Heart right ventricle (tissue), 16 donors: Measurements from ENCODE around the gene MBOAT2. TPM values are rescaled to one million over a fixed set of nuclear protein-coding genes. Genes with fewer than 3 reads are reported as not detected.

Experiments
- ATAC-seq, 8 donors: fragments of 200-7000 bp; cut with Tn5 transposase; one replicate each; pipeline ENCODE4 v1.9.1; 2020; ENCODE audit warnings: mild to moderate bottlenecking in 8 of 8, moderate library complexity in 8 of 8, moderate number of reproducible peaks in 1 of 8
- DNase-seq, 2 donors: peaks; one replicate each; pipeline ENCODE4 v3.0.0-alpha.2; 2020
- H3K27ac ChIP-seq, 10 donors: fragments of 200-600 bp; sonication (generic) in 2 of 10; one replicate each; pipeline versions ENCODE4 v1.5.0 to v1.8.0; 2020 to 2022; ENCODE audit warnings: mild to moderate bottlenecking in 3 of 10
- H3K27me3 ChIP-seq, 7 donors: fragments of 200-600 bp; one replicate each; pipeline ENCODE4 v1.8.0; 2021 to 2022; ENCODE audit warnings: mild to moderate bottlenecking in 2 of 7
- H3K36me3 ChIP-seq, 9 donors: fragments of 200-600 bp; sonication (generic) in 1 of 9; one replicate each; pipeline versions ENCODE4 v1.5.0 to v1.8.0; 2020 to 2022; ENCODE audit warnings: mild to moderate bottlenecking in 2 of 9
- H3K4me1 ChIP-seq, 9 donors: fragments of 200-600 bp; sonication (generic) in 1 of 9; one replicate each; pipeline versions ENCODE4 v1.5.0 to v1.8.0; 2020 to 2022; ENCODE audit warnings: mild to moderate bottlenecking in 4 of 9
- H3K4me3 ChIP-seq, 10 donors: fragments of 200-600 bp; sonication (generic) in 2 of 10; one replicate each; pipeline versions ENCODE4 v1.5.0 to v1.8.0; 2020 to 2022; ENCODE audit warnings: mild to moderate bottlenecking in 7 of 10, moderate library complexity in 2 of 10
- H3K9me3 ChIP-seq, 11 donors: fragments of 200-600 bp in 10 of 11; sonication (generic) in 2 of 11; one replicate each; pipeline versions ENCODE4 v1.5.0 to v1.8.0; 2013 to 2022; ENCODE audit warnings: mild to moderate bottlenecking in 2 of 11, control low read depth in 1 of 11, moderate library complexity in 1 of 11
- CTCF ChIP-seq, 9 donors: fragments of 200-600 bp; sonication (generic) in 2 of 9; IDR thresholded peaks; one replicate each; pipeline versions ENCODE4 v1.5.0 to v1.8.0; 2021 to 2022; ENCODE audit warnings: antibody characterized with exemption in 9 of 9, mild to moderate bottlenecking in 5 of 9, moderate library complexity in 1 of 9
- WGBS, 2 donors: extraction: QIAGEN DNeasy Blood & Tissue Kit; methylation state at CpG; one replicate each; pipeline ENCODE4 v1.1.7; 2013; ENCODE audit warnings: inconsistent platforms in 1 of 2; 5-methylcytosine and 5-hydroxymethylcytosine counted together
- intact Hi-C, 10 donors: fragments of 100-400 bp; cut with DNase I; formaldehyde crosslinking; loops; one replicate each; pipeline versions ENCODE4 v1.11.1 to v1.14.2; 2022
- polyA plus RNA-seq, 2 donors: library from polyadenylated mRNA; stranded (reverse); fragments of 200-250 nt; gene quantifications; one replicate each; pipeline ENCODE4 v1.2.3, GENCODE V29; 2013
- total RNA-seq, 10 donors: library from RNA; stranded (reverse); fragmentation: NEBNext Ultra II Directional in 3 of 10; extraction: Animal tissue kit (Norgen Biotek cat#: 25700) in 3 of 10; gene quantifications; one replicate each; pipeline versions ENCODE4 v1.2.1 to v1.2.4, GENCODE V29; 2021 to 2023
- donor health status: Arrhythmogenic right ventricular cardiomyopathy.
- donor health status: ischemic (EF 13 %, LVEDD 7.1; RV severe dilation, severe dysfunction).
- donor health status: healthy with polysubstance abuse.
- donor health status: DM: no; HTN: yes; CAD: no.
- donor health status: DM: no; HTN: no; CAD: no.
- donor health status: ischemic (EF 25% LVEDD 6.9; RV normal size, moderate dysfunction).
- donor health status: ischemic (EF 25% LVEDD 5.7; RV mildly dilated, moderate dysfunction).
- donor health status: healthy.
- donor health status: DM: yes; HTN: yes; CAD: no.
- donor health status: Ischemic cardiomyopathy.
- donor health status: ischemic (EF 35%, LVEDD 5.7; RV mildly dilated, moderate dysfunction).
- donor health status: nonischemic (EF 11% LVEDD 7.7; RV severe dilation, severe dysfunction).
- donor health status: DM: yes; HTN: yes; CAD: no.
- donor health status: PGD.
- donor health status: ischemic (EF 29% LVEDD 5.4; RV normal size, mild dysfunction).
- donor health status: nonischemic (EF 23%, LVEDD 6.1; RV moderate dilation, normal function).

The MBOAT2 gene
- total and polyA plus RNA-seq, 12 donors = 6.3 to 35.3 (median 18.4) TPM

- 94% methylated on average over 6 of the region's 6 CpGs for WGBS, 2 donors
- TF ChIP-seq CTCF (IDR thresholded peaks at IDR 0.05) = no peak
- Histone ChIP-seq H3K27ac (no peak overlapping the region), H3K36me3 (no peaks in the 10 kb centered on the region), H3K4me3 (no peak overlapping the region), H3K9me3 (no peaks in the 10 kb centered on the region), H3K4me1 (peaks cover 0 to 16% (median 0%) of the 10 kb centered on the region in 9 donors), H3K27me3 (no peaks in the 10 kb centered on the region)
- DNase-seq (no peak), ATAC-seq (no peak)
- intact Hi-C loops = loop anchor here in 1 of 10 donors (10.0 kb wide), 1 partner anchor 100 kb away; no protein-coding TSS in a partner anchor
Observed at GRCh38 chr2:8994386-8994785, 9.1 kb downstream of the MBOAT2 start.

- no peaks in the 10 kb centered on the region for H3K9me3 ChIP-seq
- ATAC-seq (no peak), DNase-seq (no peak)
- intact Hi-C loops = loop anchor here in 1 of 10 donors (10.0 kb wide), 1 partner anchor 99 kb away; no protein-coding TSS in a partner anchor
- no peaks in the 10 kb centered on the region for H3K27me3 ChIP-seq
- no peaks in the 10 kb centered on the region for H3K36me3 ChIP-seq
- H3K4me1 ChIP-seq = peaks cover 0 to 13% (median 0%) of the 10 kb centered on the region in 9 donors
- TF ChIP-seq CTCF (IDR thresholded peaks at IDR 0.05) = no peak
- no peak overlapping the region for H3K4me3 ChIP-seq
- H3K27ac ChIP-seq = no peak overlapping the region
- 87 to 90% methylated on average over 7 of the region's 7 CpGs for WGBS, 2 donors
Observed at GRCh38 chr2:8993902-8994278, 9.6 kb downstream of the MBOAT2 start.

GRCh38 chr2:8993196-8993901 lies 10.1 kb downstream of the MBOAT2 start:
- TF ChIP-seq CTCF (IDR thresholded peaks at IDR 0.05) = no peak
- no peak overlapping the region for H3K27ac ChIP-seq

GRCh38 chr2:8992643-8993042 lies 10.8 kb downstream of the MBOAT2 start:
- peaks cover 0 to 7% (median under 1%) of the 10 kb centered on the region in 9 donors for H3K4me1 ChIP-seq

More at GRCh38 chr2:8993196-8993901, 10.1 kb downstream of the MBOAT2 start:
- ATAC-seq (no peak), DNase-seq (no peak)
- Histone ChIP-seq H3K27me3 (no peaks in the 10 kb centered on the region), H3K36me3 (no peaks in the 10 kb centered on the region), H3K4me3 (no peak overlapping the region), H3K9me3 (no peaks in the 10 kb centered on the region), H3K4me1 (peaks cover 0 to 13% (median 0%) of the 10 kb centered on the region in 9 donors)
- 86 to 88% methylated on average over 7 of the region's 7 CpGs for WGBS, 2 donors
- intact Hi-C loops = loop anchor here in 1 of 10 donors (10.0 kb wide), 1 partner anchor 99 kb away; no protein-coding TSS in a partner anchor

More at GRCh38 chr2:8992643-8993042, 10.8 kb downstream of the MBOAT2 start:
- Histone ChIP-seq H3K27me3 (no peaks in the 10 kb centered on the region), H3K9me3 (no peaks in the 10 kb centered on the region), H3K4me3 (no peak overlapping the region), H3K36me3 (no peaks in the 10 kb centered on the region), H3K27ac (no peak overlapping the region)
- no peak for TF ChIP-seq CTCF (IDR thresholded peaks at IDR 0.05)
- ATAC-seq (no peak), DNase-seq (no peak)
- intact Hi-C loops = loop anchor here in 1 of 10 donors (10.0 kb wide), 1 partner anchor 98 kb away; no protein-coding TSS in a partner anchor
- WGBS, 2 donors = 77 to 87% methylated on average over 5 of the region's 5 CpGs
